KMS-11 (cell line): ENCODE data around the gene HPSE2.

Experiments
- H2AFZ ChIP-seq: fragments of 200-600 bp; sonication (generic); 2 replicates; pipeline ENCODE4 v1.6.1; 2016; ENCODE audit warnings: antibody characterized with exemption, mixed run types, low read depth
- H3K27ac ChIP-seq: fragments of 200-600 bp; sonication (generic); 2 replicates; pipeline ENCODE4 v1.6.1; 2016; ENCODE audit warnings: mild to moderate bottlenecking, mixed run types
- H3K27me3 ChIP-seq: fragments of 200-600 bp; sonication (generic); 2 replicates; pipeline ENCODE4 v1.6.1; 2017; ENCODE audit warnings: mild to moderate bottlenecking, low read depth, mixed run types, moderate library complexity; ENCODE audit not compliant: insufficient read depth
- H3K36me3 ChIP-seq: fragments of 200-600 bp; sonication (generic); 2 replicates; pipeline ENCODE4 v1.6.1; 2017; ENCODE audit warnings: mild to moderate bottlenecking, mixed run types; ENCODE audit not compliant: insufficient read depth
- H3K4me1 ChIP-seq: fragments of 200-600 bp; sonication (generic); 2 replicates; pipeline ENCODE4 v1.6.1; 2016; ENCODE audit warnings: mild to moderate bottlenecking, low read depth, mixed run types; ENCODE audit not compliant: poor library complexity, severe bottlenecking
- H3K4me2 ChIP-seq: fragments of 200-600 bp; sonication (generic); 2 replicates; pipeline ENCODE4 v1.7.0; 2016; ENCODE audit warnings: mild to moderate bottlenecking, mixed run types
- H3K4me3 ChIP-seq: fragments of 200-600 bp; sonication (generic); IDR thresholded peaks from 2 replicates; pipeline ENCODE4 v1.6.1; 2017; ENCODE audit warnings: low read depth, low read length, mixed read lengths; ENCODE audit not compliant: insufficient read depth
- H3K79me2 ChIP-seq: fragments of 200-600 bp; sonication (generic); 2 replicates; pipeline ENCODE4 v1.6.1; 2016; ENCODE audit warnings: low read depth, mixed run types; ENCODE audit not compliant: insufficient read depth
- H3K9ac ChIP-seq: fragments of 200-600 bp; sonication (generic); 2 replicates; pipeline ENCODE4 v1.6.1; 2016; ENCODE audit warnings: mild to moderate bottlenecking, mixed run types
- H4K20me1 ChIP-seq: fragments of 200-600 bp; sonication (generic); 2 replicates; pipeline ENCODE4 v1.6.1; 2016; ENCODE audit warnings: mild to moderate bottlenecking, mixed run types; ENCODE audit not compliant: insufficient read depth
- TF ChIP-seq, protein P1 (sequence below): fragments of 200-600 bp; sonication (generic); conservative IDR thresholded peaks from 2 replicates; pipeline ENCODE4 v1.6.1; 2017; ENCODE audit warnings: low read depth, mild to moderate bottlenecking, antibody characterized with exemption, low read length, moderate library complexity, mixed read lengths

Gene HPSE2

DNA sequence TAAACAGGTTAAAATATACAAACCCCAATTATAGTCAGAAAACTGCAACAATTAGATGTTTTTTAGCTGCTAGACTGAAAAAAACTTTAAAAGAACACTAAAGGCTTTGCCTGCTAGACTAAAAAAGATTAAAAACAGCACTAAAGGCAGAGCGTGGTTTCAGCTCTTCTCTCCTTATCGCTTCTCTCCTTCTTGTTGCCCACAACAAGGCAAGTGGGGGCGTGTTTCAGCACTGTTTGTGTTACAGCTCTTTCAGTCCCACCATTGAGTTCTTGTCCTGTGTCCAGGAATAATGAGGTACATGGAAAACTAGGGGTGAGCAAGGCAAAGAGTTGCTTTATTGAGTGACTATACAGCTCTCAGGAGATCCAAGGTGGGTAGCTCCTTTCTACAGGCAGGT, 112.3 kb downstream of the HPSE2 start:
- Histone ChIP-seq H3K27ac (no peak overlapping the region), H3K79me2 (no peaks in the 10 kb centered on the region), H3K4me1 (no peaks in the 10 kb centered on the region), H3K27me3 (no peaks in the 10 kb centered on the region), H2AFZ (no peak overlapping the region), H3K36me3 (no peaks in the 10 kb centered on the region), H3K9ac (no peak overlapping the region), H4K20me1 (no peaks in the 10 kb centered on the region), H3K4me3 (no peak overlapping the region), H3K4me2 (no peak overlapping the region)
- TF ChIP-seq, protein P1, sequence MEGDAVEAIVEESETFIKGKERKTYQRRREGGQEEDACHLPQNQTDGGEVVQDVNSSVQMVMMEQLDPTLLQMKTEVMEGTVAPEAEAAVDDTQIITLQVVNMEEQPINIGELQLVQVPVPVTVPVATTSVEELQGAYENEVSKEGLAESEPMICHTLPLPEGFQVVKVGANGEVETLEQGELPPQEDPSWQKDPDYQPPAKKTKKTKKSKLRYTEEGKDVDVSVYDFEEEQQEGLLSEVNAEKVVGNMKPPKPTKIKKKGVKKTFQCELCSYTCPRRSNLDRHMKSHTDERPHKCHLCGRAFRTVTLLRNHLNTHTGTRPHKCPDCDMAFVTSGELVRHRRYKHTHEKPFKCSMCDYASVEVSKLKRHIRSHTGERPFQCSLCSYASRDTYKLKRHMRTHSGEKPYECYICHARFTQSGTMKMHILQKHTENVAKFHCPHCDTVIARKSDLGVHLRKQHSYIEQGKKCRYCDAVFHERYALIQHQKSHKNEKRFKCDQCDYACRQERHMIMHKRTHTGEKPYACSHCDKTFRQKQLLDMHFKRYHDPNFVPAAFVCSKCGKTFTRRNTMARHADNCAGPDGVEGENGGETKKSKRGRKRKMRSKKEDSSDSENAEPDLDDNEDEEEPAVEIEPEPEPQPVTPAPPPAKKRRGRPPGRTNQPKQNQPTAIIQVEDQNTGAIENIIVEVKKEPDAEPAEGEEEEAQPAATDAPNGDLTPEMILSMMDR: no peak

DNA sequence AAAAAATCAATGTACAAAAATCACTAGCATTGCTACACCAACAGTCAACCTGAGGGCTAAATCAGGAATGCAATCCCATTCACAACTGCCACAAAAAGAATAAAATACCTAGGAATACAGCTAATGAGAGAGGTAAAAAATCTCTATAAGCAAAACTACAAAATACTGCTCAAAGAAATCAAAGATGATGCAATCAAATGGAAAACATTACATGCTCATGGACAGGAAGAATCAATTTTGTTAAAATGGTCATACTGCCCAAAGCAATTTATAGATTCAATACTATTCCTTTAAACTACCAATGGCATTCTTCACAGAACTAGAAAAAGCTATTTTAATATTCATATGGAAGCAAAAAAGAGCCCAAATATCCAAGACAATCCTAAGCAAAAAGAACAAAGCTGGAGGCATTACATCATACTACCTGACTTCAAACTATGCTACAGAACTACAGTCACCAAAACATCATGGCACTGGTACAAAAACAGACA, 116.3 kb downstream of the HPSE2 start:
- Histone ChIP-seq H3K36me3 (no peaks in the 10 kb centered on the region), H4K20me1 (no peaks in the 10 kb centered on the region), H3K27ac (no peak overlapping the region), H3K79me2 (no peaks in the 10 kb centered on the region), H3K4me3 (no peak overlapping the region), H3K4me2 (no peak overlapping the region), H3K9ac (no peak overlapping the region), H3K27me3 (no peaks in the 10 kb centered on the region), H2AFZ (no peak overlapping the region), H3K4me1 (no peaks in the 10 kb centered on the region)
- TF ChIP-seq, protein P1: no peak

DNA sequence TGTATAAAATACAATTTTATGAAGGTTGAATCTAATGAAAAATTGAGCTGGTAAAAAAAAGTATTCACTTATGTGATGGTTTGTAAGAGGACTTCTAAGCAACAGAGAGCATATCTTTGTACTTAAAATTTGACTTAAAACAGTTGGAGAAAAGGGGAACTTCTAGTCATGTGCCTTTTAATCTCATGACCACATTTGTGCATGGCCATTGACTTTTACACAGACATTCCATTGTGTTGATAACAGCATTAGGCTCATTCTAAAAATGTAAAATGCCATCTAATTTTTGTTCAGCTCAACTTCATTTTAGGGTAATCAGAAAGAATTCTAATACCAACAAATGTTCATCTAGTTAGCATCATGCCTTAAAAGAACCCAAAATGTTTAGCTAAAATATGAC, 119.9 kb downstream of the HPSE2 start:
- Histone ChIP-seq H4K20me1 (no peaks in the 10 kb centered on the region), H3K4me1 (no peaks in the 10 kb centered on the region), H3K27me3 (no peaks in the 10 kb centered on the region), H3K27ac (no peak overlapping the region), H2AFZ (no peak overlapping the region), H3K79me2 (no peaks in the 10 kb centered on the region), H3K4me2 (no peak overlapping the region), H3K9ac (no peak overlapping the region), H3K36me3 (no peaks in the 10 kb centered on the region), H3K4me3 (no peak overlapping the region)
- TF ChIP-seq, protein P1: no peak

DNA sequence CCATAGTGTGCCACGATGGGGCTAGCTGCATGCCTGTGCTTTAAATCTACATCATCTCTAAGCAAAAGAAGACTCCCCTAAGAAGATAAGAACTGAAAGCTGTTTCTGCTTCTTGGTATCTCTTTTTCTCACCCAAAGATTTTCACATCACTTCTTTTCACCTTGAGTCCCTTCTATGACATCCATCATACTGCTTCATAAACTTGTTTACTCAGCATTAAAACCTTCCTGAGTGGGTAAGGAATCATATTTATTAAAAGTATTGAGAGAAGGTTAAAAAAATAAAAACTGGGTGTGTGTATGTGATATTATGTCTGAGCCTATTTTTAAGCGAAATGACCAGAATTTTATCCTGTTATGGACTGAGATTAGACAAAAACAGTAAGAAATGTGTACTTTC, 150.3 kb downstream of the HPSE2 start:
- H2AFZ ChIP-seq: no peak overlapping the region
- no peak overlapping the region for H3K4me3 ChIP-seq
- TF ChIP-seq, protein P1: no peak
- peaks cover 7% of the 10 kb centered on the region for H3K4me1 ChIP-seq
- H3K4me2 ChIP-seq: no peak overlapping the region
- H3K27me3 ChIP-seq: no peaks in the 10 kb centered on the region
- no peaks in the 10 kb centered on the region for H4K20me1 ChIP-seq
- H3K9ac ChIP-seq: no peak overlapping the region
- no peak overlapping the region for H3K27ac ChIP-seq
- H3K79me2 ChIP-seq: no peaks in the 10 kb centered on the region
- no peaks in the 10 kb centered on the region for H3K36me3 ChIP-seq
